GM23338 (cell line): ENCODE data around the gene SYNCRIP.

ENCODE experiments used
- EZH2 ChIP-seq: fragments of 200-600 bp; sonication (generic); IDR thresholded peaks from one replicate; pipeline ENCODE4 v1.8.0; 2017; ENCODE audit warnings: antibody characterized with exemption, mild to moderate bottlenecking, low read depth; ENCODE audit not compliant: unreplicated experiment
- EZH2phosphoT487 ChIP-seq: fragments of 200-600 bp; sonication (generic); IDR thresholded peaks from one replicate; pipeline ENCODE4 v1.8.1; 2018; ENCODE audit warnings: antibody characterized with exemption; ENCODE audit not compliant: unreplicated experiment
- POLR2AphosphoS5 ChIP-seq: IDR thresholded peaks from 2 replicates; pipeline ENCODE4 v1.6.1; 2016; ENCODE audit warnings: antibody characterized with exemption, low read depth
- ZNF331 ChIP-seq: fragments of 250-450 bp; sonication (Bioruptor Pico); IDR thresholded peaks from 2 replicates; pipeline ENCODE4 v1.5.0; 2020; ENCODE audit warnings: low read depth, mild to moderate bottlenecking, moderate library complexity
- TF ChIP-seq, protein P1 (sequence below), 2 experiments: fragments of 200-600 bp in 1 of 2; sonication (generic) in 1 of 2; conservative IDR thresholded peaks; 2 replicates each; pipeline versions ENCODE4 v1.5.1 to v1.6.1; 2016 to 2017; ENCODE audit warnings: antibody characterized with exemption in 2 of 2, low read depth in 2 of 2, mild to moderate bottlenecking in 2 of 2, moderate library complexity in 1 of 2
- TF ChIP-seq, protein P2 (sequence below): IDR thresholded peaks from one replicate; pipeline ENCODE4 v1.6.1; 2018; ENCODE audit warnings: antibody characterized with exemption; ENCODE audit not compliant: unreplicated experiment
- TF ChIP-seq, protein P3 (sequence below): IDR thresholded peaks from 2 replicates; pipeline ENCODE4 v1.6.1; 2016; ENCODE audit warnings: antibody characterized with exemption

DNA sequence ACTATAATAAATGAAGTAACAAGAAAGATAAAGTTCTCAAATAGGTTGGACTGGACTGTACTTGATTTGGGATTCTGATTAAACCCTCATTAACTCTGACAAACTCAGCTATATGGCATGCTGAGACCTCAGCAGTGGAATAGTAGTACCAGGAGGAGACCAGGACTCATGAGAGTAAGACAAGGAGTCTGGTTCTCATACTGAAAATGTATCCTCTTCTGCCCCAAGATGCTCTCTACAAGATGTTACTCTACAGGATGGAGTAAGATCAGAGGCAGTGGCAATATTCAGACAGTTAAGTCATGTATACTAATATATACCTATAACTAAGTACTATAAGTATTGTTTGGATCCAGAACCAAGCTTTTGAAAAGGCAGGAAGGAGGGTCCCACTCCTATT is 31.9 kb upstream of the SYNCRIP start:
- TF ChIP-seq EZH2 (no peak), ZNF331 (no peak), POLR2AphosphoS5 (no peak; the same call in none of the 2 replicates), EZH2phosphoT487 (no peak)
- TF ChIP-seq, protein P1, sequence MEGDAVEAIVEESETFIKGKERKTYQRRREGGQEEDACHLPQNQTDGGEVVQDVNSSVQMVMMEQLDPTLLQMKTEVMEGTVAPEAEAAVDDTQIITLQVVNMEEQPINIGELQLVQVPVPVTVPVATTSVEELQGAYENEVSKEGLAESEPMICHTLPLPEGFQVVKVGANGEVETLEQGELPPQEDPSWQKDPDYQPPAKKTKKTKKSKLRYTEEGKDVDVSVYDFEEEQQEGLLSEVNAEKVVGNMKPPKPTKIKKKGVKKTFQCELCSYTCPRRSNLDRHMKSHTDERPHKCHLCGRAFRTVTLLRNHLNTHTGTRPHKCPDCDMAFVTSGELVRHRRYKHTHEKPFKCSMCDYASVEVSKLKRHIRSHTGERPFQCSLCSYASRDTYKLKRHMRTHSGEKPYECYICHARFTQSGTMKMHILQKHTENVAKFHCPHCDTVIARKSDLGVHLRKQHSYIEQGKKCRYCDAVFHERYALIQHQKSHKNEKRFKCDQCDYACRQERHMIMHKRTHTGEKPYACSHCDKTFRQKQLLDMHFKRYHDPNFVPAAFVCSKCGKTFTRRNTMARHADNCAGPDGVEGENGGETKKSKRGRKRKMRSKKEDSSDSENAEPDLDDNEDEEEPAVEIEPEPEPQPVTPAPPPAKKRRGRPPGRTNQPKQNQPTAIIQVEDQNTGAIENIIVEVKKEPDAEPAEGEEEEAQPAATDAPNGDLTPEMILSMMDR (conservative IDR thresholded peaks at IDR 0.05; ENCODE audit: low read depth in 2 of 2) = no peak
- TF ChIP-seq, protein P2, sequence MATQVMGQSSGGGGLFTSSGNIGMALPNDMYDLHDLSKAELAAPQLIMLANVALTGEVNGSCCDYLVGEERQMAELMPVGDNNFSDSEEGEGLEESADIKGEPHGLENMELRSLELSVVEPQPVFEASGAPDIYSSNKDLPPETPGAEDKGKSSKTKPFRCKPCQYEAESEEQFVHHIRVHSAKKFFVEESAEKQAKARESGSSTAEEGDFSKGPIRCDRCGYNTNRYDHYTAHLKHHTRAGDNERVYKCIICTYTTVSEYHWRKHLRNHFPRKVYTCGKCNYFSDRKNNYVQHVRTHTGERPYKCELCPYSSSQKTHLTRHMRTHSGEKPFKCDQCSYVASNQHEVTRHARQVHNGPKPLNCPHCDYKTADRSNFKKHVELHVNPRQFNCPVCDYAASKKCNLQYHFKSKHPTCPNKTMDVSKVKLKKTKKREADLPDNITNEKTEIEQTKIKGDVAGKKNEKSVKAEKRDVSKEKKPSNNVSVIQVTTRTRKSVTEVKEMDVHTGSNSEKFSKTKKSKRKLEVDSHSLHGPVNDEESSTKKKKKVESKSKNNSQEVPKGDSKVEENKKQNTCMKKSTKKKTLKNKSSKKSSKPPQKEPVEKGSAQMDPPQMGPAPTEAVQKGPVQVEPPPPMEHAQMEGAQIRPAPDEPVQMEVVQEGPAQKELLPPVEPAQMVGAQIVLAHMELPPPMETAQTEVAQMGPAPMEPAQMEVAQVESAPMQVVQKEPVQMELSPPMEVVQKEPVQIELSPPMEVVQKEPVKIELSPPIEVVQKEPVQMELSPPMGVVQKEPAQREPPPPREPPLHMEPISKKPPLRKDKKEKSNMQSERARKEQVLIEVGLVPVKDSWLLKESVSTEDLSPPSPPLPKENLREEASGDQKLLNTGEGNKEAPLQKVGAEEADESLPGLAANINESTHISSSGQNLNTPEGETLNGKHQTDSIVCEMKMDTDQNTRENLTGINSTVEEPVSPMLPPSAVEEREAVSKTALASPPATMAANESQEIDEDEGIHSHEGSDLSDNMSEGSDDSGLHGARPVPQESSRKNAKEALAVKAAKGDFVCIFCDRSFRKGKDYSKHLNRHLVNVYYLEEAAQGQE = no peak
- TF ChIP-seq, protein P3, sequence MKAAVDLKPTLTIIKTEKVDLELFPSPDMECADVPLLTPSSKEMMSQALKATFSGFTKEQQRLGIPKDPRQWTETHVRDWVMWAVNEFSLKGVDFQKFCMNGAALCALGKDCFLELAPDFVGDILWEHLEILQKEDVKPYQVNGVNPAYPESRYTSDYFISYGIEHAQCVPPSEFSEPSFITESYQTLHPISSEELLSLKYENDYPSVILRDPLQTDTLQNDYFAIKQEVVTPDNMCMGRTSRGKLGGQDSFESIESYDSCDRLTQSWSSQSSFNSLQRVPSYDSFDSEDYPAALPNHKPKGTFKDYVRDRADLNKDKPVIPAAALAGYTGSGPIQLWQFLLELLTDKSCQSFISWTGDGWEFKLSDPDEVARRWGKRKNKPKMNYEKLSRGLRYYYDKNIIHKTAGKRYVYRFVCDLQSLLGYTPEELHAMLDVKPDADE = no peak
